Measurements from ENCODE around the gene PLA2G2D.

PLA2G2D gene

DNA sequence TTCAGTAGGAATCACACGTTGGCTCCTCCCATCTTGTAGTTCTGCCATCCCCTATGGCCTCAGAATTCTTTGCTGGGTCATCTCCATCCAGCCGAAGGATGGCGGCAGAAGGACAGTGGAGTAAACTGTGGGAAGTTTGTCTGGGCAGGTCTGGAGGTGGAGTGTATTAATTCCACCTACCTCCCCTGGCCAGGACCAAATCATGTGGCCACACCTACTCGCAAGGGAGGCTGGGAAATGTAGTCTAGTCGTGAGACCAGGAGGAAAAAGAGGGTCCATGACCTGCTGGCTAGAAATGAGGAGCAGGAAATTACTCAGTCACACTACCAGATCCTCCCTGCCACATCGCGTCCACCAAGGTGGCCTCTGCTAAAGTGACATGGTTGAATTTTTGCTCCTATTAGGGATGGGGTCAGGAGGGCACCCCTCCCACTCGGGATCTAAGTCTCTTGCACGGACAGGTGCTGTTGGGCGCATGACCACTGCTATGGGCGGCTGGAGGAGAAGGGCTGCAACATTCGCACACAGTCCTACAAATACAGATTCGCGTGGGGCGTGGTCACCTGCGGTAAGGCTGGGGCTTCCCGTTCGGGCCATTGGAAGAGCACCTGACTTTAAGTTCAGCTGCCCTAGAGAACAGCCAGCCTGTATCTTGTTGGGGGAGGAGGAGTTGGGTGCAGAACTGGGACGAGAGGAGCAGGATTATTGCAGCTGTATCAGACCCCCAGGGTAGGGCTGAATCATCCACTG, 29.8 kb downstream of the PLA2G2D start:
- TF ChIP-seq POLR2AphosphoS5 (IDR thresholded peaks at IDR 0.05; ENCODE audit: low read depth, low read length) (no peak), FOXP2 (optimal IDR thresholded peaks at IDR 0.05; ENCODE audit: borderline replicate concordance, extremely low read depth, extremely low read length, insufficient read depth) (no peak), TAF1 (IDR thresholded peaks at IDR 0.05; ENCODE audit: borderline replicate concordance, insufficient read depth, low read length) (no peak)
- TF ChIP-seq, protein P1, sequence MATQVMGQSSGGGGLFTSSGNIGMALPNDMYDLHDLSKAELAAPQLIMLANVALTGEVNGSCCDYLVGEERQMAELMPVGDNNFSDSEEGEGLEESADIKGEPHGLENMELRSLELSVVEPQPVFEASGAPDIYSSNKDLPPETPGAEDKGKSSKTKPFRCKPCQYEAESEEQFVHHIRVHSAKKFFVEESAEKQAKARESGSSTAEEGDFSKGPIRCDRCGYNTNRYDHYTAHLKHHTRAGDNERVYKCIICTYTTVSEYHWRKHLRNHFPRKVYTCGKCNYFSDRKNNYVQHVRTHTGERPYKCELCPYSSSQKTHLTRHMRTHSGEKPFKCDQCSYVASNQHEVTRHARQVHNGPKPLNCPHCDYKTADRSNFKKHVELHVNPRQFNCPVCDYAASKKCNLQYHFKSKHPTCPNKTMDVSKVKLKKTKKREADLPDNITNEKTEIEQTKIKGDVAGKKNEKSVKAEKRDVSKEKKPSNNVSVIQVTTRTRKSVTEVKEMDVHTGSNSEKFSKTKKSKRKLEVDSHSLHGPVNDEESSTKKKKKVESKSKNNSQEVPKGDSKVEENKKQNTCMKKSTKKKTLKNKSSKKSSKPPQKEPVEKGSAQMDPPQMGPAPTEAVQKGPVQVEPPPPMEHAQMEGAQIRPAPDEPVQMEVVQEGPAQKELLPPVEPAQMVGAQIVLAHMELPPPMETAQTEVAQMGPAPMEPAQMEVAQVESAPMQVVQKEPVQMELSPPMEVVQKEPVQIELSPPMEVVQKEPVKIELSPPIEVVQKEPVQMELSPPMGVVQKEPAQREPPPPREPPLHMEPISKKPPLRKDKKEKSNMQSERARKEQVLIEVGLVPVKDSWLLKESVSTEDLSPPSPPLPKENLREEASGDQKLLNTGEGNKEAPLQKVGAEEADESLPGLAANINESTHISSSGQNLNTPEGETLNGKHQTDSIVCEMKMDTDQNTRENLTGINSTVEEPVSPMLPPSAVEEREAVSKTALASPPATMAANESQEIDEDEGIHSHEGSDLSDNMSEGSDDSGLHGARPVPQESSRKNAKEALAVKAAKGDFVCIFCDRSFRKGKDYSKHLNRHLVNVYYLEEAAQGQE (IDR thresholded peaks at IDR 0.05; ENCODE audit: insufficient read depth in 1 of 2, low read depth in 2 of 2, low read length in 2 of 2) = no peak

DNA sequence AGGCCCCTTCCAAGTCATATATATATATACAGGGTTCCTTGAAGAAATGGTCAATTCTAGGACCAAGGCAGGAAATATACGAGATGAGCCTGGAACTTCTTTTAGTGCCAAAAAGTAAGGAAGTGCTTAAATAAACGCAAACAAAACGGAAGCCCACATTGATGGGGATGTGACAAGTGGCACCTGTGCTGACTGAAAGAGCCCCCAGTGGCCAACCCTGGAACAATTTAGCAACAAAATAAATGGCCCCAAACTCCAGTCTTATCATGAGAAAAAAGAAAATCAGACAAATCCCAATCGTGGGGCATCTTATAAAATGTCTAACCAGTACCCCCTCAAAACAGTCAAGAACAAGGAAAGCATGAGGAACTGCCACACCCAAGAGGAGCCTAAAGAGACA, 31.7 kb downstream of the PLA2G2D start:
- no peak for TF ChIP-seq FOXP2 (optimal IDR thresholded peaks at IDR 0.05; ENCODE audit: borderline replicate concordance, extremely low read depth, extremely low read length, insufficient read depth)

DNA sequence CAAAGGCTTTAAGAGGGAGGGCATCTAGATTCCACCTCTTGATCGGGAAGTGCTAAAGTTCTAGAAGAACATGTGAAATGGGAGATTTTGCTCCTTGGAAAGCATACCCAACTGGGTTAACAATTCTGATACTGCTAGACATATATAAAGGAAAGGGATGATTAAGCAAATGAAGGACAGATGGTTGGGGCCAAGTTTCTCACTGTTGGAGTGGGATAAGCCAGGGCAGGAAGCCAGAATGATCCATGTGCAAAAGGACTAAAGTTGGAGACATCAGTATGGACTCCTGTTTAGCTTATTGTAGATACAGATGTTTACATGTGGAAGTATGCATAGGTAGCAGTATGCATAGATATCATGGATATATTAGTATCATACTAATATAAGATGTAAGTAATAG, 32.5 kb downstream of the PLA2G2D start:
- TF ChIP-seq FOXP2 (optimal IDR thresholded peaks at IDR 0.05; ENCODE audit: borderline replicate concordance, extremely low read depth, extremely low read length, insufficient read depth) = no peak

DNA sequence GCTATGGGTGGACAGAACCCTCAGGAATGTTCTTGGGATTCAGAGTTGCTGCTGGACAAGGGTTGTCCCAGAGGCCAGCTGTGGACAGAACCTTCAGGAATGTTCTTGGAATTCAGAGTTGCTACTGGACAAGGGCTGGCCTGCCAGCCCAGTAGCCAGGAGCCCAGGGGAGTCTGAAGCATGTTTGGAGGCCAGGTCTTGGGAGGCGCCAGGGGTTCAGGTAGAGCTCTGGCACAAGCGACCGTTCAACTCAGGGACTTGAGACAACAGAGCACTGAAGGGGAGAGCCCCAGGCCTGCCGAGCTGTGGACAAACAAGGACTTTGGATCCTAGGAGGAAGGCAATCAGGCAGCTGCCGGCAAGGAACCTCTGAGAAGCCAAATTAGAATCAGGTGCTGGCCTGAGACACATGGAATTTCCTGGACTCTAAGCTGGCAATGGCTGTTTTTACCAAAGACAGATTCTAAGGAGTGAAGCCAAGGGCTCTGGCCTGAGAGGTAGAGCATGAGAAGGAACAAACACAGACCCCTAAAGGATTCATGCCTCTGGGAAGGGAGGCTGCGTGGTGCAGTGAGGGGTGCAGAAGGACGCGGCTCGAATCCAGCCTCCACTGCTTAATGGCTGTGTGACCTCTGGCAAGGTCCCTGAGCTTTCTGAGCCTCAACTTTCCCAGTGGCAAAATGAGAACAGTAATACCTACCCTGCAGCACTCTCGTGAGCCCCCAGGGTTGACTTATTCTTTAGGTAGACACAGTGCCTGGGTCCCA, 36.0 kb downstream of the PLA2G2D start:
- no peak for TF ChIP-seq FOXP2 (optimal IDR thresholded peaks at IDR 0.05; ENCODE audit: borderline replicate concordance, extremely low read depth, extremely low read length, insufficient read depth)
- no peak for TF ChIP-seq SIN3A (IDR thresholded peaks at IDR 0.05; ENCODE audit: borderline replicate concordance, insufficient read depth, low read length)
- no peak for TF ChIP-seq POLR2AphosphoS5 (IDR thresholded peaks at IDR 0.05; ENCODE audit: low read depth, low read length)
- TF ChIP-seq TAF1 (IDR thresholded peaks at IDR 0.05; ENCODE audit: borderline replicate concordance, insufficient read depth, low read length) = no peak
- TF ChIP-seq, protein P1 (IDR thresholded peaks at IDR 0.05; ENCODE audit: insufficient read depth in 1 of 2, low read depth in 2 of 2, low read length in 2 of 2) = no peak

DNA sequence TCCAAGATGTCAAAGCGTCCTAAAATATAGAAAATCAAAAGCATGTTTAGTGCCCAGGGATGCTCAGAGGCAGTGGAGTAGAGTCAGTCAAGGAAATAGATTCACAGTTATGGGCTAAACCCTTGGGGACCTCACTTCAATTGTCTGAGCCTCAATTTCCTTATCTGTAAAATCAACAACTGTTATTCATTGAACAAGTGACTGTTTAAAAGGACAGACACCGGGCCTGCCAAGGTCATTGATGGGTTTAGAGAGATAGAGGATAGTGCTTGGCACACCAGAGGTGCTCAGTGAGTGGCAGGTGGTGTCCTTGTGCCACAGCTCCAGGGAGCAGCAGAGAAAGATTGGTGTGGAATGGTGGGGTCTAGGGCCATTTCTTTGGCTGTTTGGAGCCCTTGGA, 36.6 kb downstream of the PLA2G2D start:
- TF ChIP-seq TAF1 (IDR thresholded peaks at IDR 0.05; ENCODE audit: borderline replicate concordance, insufficient read depth, low read length) (no peak), POLR2AphosphoS5 (IDR thresholded peaks at IDR 0.05; ENCODE audit: low read depth, low read length) (no peak), SIN3A (IDR thresholded peaks at IDR 0.05; ENCODE audit: borderline replicate concordance, insufficient read depth, low read length) (no peak), FOXP2 (optimal IDR thresholded peaks at IDR 0.05; ENCODE audit: borderline replicate concordance, extremely low read depth, extremely low read length, insufficient read depth) (no peak)
- TF ChIP-seq, protein P1 (IDR thresholded peaks at IDR 0.05; ENCODE audit: insufficient read depth in 1 of 2, low read depth in 2 of 2, low read length in 2 of 2) = no peak

DNA sequence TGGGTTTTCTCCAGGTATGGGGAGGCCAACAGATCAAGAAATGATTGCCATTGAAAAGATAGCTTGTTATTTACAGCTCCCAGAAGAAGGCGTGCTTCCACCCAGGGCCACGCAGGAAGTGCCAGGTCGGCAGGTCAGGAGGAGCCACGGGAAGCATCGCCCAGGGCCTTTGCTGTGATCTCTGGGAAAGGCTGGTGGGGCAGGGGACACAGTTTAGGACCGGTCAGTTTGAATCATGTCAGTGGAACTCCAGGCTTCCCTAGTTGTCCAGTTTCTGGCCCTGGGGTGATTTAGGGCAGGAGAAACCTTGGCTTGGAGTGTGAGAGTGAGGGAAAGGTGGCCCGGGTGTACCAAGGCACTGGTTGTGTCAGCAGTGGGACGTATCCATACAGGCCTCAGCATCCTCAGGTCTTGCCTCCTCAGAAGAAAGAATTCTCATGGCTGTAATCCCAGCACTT, 38.0 kb downstream of the PLA2G2D start:
- TF ChIP-seq POLR2AphosphoS5 (IDR thresholded peaks at IDR 0.05; ENCODE audit: low read depth, low read length) (no peak), SIN3A (IDR thresholded peaks at IDR 0.05; ENCODE audit: borderline replicate concordance, insufficient read depth, low read length) (no peak), FOXP2 (optimal IDR thresholded peaks at IDR 0.05; ENCODE audit: borderline replicate concordance, extremely low read depth, extremely low read length, insufficient read depth) (no peak), TAF1 (IDR thresholded peaks at IDR 0.05; ENCODE audit: borderline replicate concordance, insufficient read depth, low read length) (no peak)
- TF ChIP-seq, protein P1 (IDR thresholded peaks at IDR 0.05; ENCODE audit: insufficient read depth in 1 of 2, low read depth in 2 of 2, low read length in 2 of 2) = no peak
